C4-2B (cell line): ENCODE results near the gene TBPL1.

Experiments
- CTCF ChIP-seq: fragments of 450-650 bp; conservative IDR thresholded peaks from 2 replicates; pipeline ENCODE4 v1.5.1; 2017; ENCODE audit warnings: mild to moderate bottlenecking
- ZFX ChIP-seq: fragments of 450-650 bp; IDR thresholded peaks from 2 replicates; pipeline ENCODE4 v1.6.1; 2017

- no peak for TF ChIP-seq CTCF
- no peak for TF ChIP-seq ZFX
Measured at GRCh38 chr6:134016558-134016814, 63.5 kb downstream of the TBPL1 start.
